Omental fat pad (tissue), 4 donors: ENCODE data around the gene SORCS2. TPM values are rescaled to one million over a fixed set of nuclear protein-coding genes. Genes with fewer than 3 reads are reported as not detected.
"Not testable (repeated sequence)": the region's sequence is repeated elsewhere in the genome, so short reads cannot be mapped to it uniquely, and the experiment has no call there.

Experiments used
- ATAC-seq: fragments of 150-250 bp; one replicate; pipeline ENCODE4 v1.9.1; 2016; ENCODE audit warnings: mild to moderate bottlenecking, moderate library complexity; ENCODE audit not compliant: low FRiP score
- DNase-seq: peaks from one replicate; pipeline ENCODE4 v3.0.0-alpha.2; 2019; ENCODE audit warnings: low spot score
- CTCF ChIP-seq, 3 donors: fragments of 450-650 bp; IDR thresholded peaks; one replicate each; pipeline ENCODE4 v1.5.1; 2016 to 2017; ENCODE audit warnings: antibody characterized with exemption in 3 of 3, mild to moderate bottlenecking in 3 of 3, moderate library complexity in 2 of 3
- total RNA-seq, 4 donors: library from RNA; depleted of rRNA; stranded (reverse); fragments of >200 nt; gene quantifications; one replicate each; pipeline ENCODE4 v1.1.0, GENCODE V29; 2016

Gene SORCS2
- total RNA-seq, 4 donors from 2014 or later, result 0.63 to 4.6 (median 1.2) TPM

DNA sequence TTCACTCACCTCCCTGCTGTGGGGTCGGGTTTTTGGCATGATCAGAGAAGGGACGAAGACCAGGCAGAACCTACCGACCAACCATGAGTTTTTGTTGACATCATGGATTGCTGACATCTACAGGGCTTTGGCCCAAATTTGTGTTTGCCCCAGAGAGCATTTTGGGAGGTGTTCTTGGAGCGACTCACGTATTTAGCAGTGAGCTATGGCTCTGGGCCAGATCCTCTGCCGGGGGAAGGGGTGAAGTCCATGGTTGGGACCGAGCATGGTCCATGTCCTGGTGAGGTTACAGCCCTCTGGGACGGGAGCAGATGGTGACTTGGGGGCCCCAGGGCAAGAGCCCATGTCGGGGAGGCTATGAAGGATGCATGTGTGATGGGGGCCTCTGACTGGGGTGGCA is 17.4 kb downstream of the SORCS2 start:
- TF ChIP-seq CTCF (IDR thresholded peaks at IDR 0.05), result no peak
- DNase-seq, result no peak
- ATAC-seq, result no peak

DNA sequence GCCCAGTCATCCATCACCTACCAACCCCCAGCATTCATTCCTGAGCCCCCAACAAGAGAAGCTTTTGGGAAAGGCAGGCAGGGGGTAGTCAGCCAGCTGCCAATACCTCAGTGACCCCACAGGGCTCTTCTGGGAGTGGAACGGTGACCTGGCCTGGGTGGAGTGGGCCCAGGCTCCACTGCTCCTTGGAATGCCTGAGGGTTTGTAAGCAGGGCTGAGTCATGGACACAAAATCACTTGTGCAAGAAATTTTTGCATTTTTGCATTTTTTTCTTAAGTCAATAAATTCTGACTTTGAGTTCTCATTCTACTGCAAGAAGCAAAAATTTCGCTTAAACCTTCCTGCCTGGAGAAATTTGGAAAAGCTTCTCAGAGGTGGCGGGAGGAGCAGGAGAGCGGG is 18.5 kb downstream of the SORCS2 start:
- DNase-seq (no peak), ATAC-seq (peak; percentile 67)
- TF ChIP-seq CTCF (IDR thresholded peaks at IDR 0.05), result no peak

DNA sequence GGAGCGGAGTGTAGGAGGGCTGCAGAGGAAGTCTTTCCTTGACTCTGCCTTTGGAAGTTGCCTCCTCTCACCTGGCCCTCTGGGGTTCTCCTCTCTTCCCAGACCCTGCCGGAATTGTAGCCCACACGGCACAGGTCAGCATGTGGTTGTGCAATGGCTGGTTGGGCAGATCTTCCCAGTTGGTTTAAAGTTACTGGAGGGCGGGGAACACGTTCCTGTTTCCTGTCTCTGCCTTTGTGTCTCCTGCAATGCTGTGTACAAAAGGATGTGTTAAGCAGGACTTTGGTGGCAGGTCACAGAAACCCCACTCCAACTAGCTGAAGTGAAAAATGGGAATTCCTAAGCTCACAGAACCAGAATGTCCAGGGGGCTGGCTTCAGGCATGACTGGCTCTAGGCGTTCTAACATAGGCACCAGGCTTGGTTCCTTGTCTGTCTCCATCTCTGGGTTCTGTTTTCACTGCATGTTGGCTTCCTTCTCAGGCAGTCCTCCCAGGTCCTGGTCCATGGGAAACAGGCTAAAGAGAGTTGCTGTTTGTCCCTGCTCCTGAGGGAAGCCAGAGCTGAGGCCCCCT is 19.9 kb downstream of the SORCS2 start:
- no peak for TF ChIP-seq CTCF (IDR thresholded peaks at IDR 0.05)
- no peak for ATAC-seq
- DNase-seq, result no peak

- no peak for ATAC-seq
- DNase-seq, result no peak
- no peak for TF ChIP-seq CTCF (IDR thresholded peaks at IDR 0.05)
Observed at GRCh38 chr4:7212921-7213320, 20.6 kb downstream of the SORCS2 start.

DNA sequence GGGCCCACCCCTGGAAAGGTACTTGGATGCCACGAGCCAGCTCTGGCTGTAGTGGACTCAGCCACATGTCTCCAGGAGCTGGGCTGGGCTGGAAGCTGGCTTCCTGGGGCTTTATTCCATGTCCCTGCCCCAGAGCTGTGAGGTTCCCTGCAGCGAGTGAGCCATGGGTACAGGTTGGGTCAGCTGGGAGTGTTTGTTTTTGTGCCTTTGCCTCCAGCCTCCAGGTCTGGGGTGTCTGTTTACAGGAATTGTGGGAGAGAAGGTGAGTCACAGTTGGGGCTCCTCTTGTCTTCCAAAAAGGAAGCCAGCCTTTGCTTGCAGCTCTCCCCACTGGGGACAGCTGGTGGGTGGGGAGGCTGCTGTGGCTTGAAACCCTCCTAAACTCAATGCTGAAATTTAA is 21.5 kb downstream of the SORCS2 start:
- TF ChIP-seq CTCF (IDR thresholded peaks at IDR 0.05), result no peak
- ATAC-seq (no peak), DNase-seq (no peak)

DNA sequence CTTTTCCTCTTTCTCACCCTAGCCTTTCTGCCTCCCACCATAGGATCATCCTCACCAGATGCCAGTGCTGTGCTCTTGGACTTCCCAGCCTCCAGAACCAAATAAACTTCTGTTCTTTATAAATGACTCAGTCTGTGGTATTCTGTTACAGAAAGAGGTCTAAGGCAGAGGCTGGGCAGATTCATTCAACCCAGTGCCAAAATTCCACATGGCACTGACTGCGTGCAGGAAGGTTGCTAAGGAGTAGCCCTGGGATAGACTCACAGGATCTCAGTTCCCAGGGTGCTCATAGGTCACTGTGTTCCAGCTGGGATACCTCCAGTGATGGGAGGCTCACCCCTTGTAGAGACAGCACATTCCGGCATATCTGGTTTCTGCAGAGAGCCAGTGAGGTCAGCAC is 22.0 kb downstream of the SORCS2 start:
- ATAC-seq (no peak), DNase-seq (no peak)
- TF ChIP-seq CTCF (IDR thresholded peaks at IDR 0.05), result no peak

DNA sequence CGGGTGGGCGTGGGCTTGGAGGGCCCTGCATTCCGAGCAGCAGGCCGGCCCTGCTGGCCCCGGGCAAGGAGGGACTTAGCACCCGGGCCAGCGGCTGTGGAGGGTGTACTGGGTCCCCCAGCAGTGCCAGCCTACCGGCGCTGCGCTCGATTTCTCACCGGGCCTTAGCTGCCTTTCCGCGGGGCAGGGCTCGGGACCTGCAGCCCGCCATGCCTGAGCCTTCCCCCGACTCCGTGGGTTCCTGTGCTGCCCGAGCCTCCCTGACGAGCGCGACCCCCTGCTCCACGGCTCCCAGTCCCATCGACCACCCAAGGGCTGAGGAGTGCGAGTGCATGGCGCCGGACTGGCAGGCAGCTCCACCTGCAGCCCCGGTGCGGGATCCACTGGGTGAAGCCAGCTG is 22.8 kb downstream of the SORCS2 start:
- not testable (repeated sequence) for ATAC-seq, DNase-seq

- TF ChIP-seq CTCF (IDR thresholded peaks at IDR 0.05), result no peak
- ATAC-seq (no peak), DNase-seq (no peak)
Observed at GRCh38 chr4:7217039-7217438, 24.7 kb downstream of the SORCS2 start.
